ENCODE data around the gene MMAB.

Gene MMAB

GRCh38 chr12:109598428-109598854 is 25.1 kb upstream of the MMAB start:
- DNase-seq (ENCODE audit: low read depth in 2 of 2), result no peak
- H3K4me3 ChIP-seq (replicated peaks in 1 of 2; ENCODE audit: low read depth in 2 of 2, low read length in 2 of 2), result no peak overlapping the region
- TF ChIP-seq, protein P1, sequence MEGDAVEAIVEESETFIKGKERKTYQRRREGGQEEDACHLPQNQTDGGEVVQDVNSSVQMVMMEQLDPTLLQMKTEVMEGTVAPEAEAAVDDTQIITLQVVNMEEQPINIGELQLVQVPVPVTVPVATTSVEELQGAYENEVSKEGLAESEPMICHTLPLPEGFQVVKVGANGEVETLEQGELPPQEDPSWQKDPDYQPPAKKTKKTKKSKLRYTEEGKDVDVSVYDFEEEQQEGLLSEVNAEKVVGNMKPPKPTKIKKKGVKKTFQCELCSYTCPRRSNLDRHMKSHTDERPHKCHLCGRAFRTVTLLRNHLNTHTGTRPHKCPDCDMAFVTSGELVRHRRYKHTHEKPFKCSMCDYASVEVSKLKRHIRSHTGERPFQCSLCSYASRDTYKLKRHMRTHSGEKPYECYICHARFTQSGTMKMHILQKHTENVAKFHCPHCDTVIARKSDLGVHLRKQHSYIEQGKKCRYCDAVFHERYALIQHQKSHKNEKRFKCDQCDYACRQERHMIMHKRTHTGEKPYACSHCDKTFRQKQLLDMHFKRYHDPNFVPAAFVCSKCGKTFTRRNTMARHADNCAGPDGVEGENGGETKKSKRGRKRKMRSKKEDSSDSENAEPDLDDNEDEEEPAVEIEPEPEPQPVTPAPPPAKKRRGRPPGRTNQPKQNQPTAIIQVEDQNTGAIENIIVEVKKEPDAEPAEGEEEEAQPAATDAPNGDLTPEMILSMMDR (IDR thresholded peaks at IDR 0.05; ENCODE audit: low read depth, low read length), result no peak

- peak; percentile 82 to 89 for DNase-seq (ENCODE audit: low read depth in 2 of 2)
- H3K4me3 ChIP-seq (replicated peaks in 1 of 2; ENCODE audit: low read depth in 2 of 2, low read length in 2 of 2), result no peak overlapping the region
- TF ChIP-seq, protein P1 (IDR thresholded peaks at IDR 0.05; ENCODE audit: low read depth, low read length), result peak; percentile 98
These were observed 24.6 kb upstream of the MMAB start for GRCh38 chr12:109597795-109598427.

DNA sequence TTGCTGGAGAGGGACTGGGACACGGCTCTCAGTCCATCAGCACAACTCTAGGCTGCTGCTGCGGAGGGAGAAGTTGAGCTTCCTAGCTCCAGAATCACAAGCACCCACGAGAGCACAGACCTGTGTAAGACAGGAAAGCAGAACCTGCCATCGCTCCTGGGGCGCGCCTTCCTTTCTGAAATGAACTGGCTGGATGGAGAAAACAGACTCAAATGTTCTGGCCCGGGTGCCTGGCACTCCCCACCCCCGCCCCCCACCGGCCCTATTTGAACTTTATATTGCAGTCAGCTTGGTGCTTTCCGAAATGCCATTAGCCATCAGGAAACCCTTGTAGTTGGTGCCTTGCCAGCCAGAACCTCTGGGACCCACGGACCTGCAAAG is 24.1 kb upstream of the MMAB start:
- no peak overlapping the region for H3K4me3 ChIP-seq (replicated peaks in 1 of 2; ENCODE audit: low read depth in 2 of 2, low read length in 2 of 2)
- no peak for DNase-seq (ENCODE audit: low read depth in 2 of 2)
- TF ChIP-seq, protein P1 (IDR thresholded peaks at IDR 0.05; ENCODE audit: low read depth, low read length), result no peak

GRCh38 chr12:109596418-109597244 is 23.3 kb upstream of the MMAB start:
- no peak overlapping the region for H3K4me3 ChIP-seq (replicated peaks in 1 of 2; ENCODE audit: low read depth in 2 of 2, low read length in 2 of 2)
- no peak for DNase-seq (ENCODE audit: low read depth in 2 of 2)
- TF ChIP-seq, protein P1 (IDR thresholded peaks at IDR 0.05; ENCODE audit: low read depth, low read length), result no peak

DNA sequence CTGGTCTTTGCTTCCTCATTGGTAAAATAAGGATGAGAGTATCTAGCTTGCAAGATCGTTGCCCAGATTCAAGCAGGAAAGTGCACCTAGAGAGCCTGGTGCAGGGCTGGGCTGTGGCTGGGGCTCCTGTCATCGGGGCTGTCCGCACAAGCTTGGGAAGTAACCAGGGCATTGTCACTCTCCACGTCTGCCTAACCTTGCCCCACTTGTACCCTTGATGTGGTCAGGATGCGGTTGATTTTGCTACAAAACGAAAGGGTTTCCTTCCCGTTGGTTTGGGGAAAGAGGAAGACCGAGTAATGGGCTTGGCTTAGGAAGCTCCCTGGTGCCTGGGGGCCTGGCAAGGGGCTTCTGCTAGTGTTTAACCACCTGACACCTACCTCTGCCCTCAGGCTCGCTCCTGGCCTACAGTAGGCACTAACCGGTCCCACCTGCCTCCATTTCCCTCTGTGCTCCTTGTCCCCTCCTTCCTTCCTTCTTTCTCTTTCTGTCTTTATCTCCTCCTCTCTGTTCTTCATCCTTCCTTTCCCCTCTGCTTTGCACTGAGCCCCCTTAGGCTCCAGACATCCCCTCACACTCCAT is 22.1 kb upstream of the MMAB start:
- no peak for DNase-seq (ENCODE audit: low read depth in 2 of 2)
- TF ChIP-seq, protein P1 (IDR thresholded peaks at IDR 0.05; ENCODE audit: low read depth, low read length), result no peak
- no peak overlapping the region for H3K4me3 ChIP-seq (replicated peaks in 1 of 2; ENCODE audit: low read depth in 2 of 2, low read length in 2 of 2)

- TF ChIP-seq, protein P1 (IDR thresholded peaks at IDR 0.05; ENCODE audit: low read depth, low read length), result no peak
- no peak for DNase-seq (ENCODE audit: low read depth in 2 of 2)
- no peak overlapping the region for H3K4me3 ChIP-seq (replicated peaks in 1 of 2; ENCODE audit: low read depth in 2 of 2, low read length in 2 of 2)
These were observed 21.4 kb upstream of the MMAB start for GRCh38 chr12:109594556-109595317.

Measured in cardiac fibroblast (primary cell).